ENCODE data around the gene HLA-DMA.

Gene HLA-DMA

GRCh38 chr6:32920715-32921114 lies 32.2 kb downstream of the HLA-DMA start:
- no peak for DNase-seq

GRCh38 chr6:32912951-32913350 lies 39.9 kb downstream of the HLA-DMA start:
- no peak for DNase-seq

DNA sequence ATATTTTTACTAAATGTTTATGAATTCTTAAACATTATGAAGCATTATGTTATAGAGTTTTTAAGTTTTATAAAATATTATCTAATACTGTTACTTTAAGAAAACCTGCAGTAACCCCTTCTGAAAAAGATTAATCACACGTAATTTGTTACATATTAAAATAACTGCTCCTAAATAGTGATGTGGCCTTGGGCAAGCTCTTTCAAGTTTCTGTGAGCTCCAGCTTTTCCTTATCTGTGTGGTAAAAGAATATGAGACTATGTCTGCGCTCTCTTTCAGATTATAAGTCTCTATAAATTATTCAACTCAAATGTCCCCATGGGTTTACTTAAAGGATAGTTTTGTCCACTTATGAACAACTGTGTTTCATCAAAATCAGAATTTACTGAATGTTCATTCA lies 44.0 kb downstream of the HLA-DMA start:
- DNase-seq: no peak

- no peak for DNase-seq
Observed at GRCh38 chr6:32906539-32906938, 46.4 kb downstream of the HLA-DMA start.

DNA sequence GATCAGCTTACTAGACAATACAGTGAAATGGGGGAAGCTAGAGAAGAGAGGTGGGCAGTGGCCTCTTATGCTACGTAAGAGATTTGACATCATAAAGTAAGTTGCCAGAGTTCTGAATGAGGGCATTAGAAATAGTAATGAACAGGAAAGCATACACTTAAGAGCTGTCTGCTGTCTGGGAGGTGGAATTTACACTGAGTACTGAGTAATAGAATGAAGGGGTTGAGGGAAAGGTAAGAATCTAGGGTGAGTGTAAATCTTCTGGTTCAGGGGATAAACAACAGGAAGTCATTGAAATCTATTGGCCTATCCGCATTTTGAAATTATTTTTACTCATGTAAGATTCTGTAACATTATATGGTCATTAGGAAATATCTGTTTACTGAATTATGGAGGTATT lies 47.8 kb downstream of the HLA-DMA start:
- no peak for DNase-seq

DNA sequence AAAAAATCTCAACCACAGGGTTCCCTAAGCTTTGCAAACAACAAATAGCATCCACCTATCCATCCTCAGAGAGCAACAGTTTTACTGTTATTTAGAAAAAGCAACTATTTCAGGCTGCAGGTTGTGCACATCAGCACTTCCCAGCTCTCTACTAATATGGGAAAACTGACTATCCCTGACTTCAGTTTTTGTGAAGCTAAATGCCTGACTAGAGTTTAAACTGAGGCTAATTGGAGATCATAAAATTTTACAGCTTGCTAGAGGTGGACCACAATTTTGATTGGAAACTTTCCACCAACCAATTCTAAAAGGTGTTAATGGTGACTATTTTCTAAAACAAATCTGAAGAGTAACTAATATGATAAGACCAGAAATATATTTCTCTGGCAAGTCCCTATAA lies 48.9 kb downstream of the HLA-DMA start:
- no peak for DNase-seq

Measured in activated CD4-positive, CD25-positive, alpha-beta regulatory T cell (primary cell).